Fibroblast of mammary gland (primary cell): ENCODE measurements around the gene WNT6.

Source experiments
- DNase-seq: peaks from one replicate; pipeline ENCODE4 v3.0.0-alpha.2; 2010; ENCODE audit warnings: low read depth
- H3K4me3 ChIP-seq: 2 replicates; pipeline ENCODE4 v1.5.1; 2011; ENCODE audit warnings: low read depth, mild to moderate bottlenecking, low read length, moderate library complexity; ENCODE audit not compliant: control insufficient read depth
- CTCF ChIP-seq: conservative IDR thresholded peaks from 2 replicates; pipeline ENCODE4 v1.5.1; 2011; ENCODE audit warnings: low read depth, low read length, inconsistent platforms; ENCODE audit not compliant: control insufficient read depth, insufficient read depth

The WNT6 gene

GRCh38 chr2:218902427-218902826 lies 42.8 kb downstream of the WNT6 start:
- no peak overlapping the region for H3K4me3 ChIP-seq
- TF ChIP-seq CTCF: no peak
- no peak for DNase-seq

- H3K4me3 ChIP-seq: no peak overlapping the region
- DNase-seq: no peak
- TF ChIP-seq CTCF: no peak
Observed at GRCh38 chr2:218904176-218904575, 44.6 kb downstream of the WNT6 start.

- DNase-seq: peak; percentile 90
- H3K4me3 ChIP-seq: peak overlapping the region; percentile 63
Observed at GRCh38 chr2:218908721-218909619, 49.4 kb downstream of the WNT6 start.

GRCh38 chr2:218910741-218911140 lies 51.1 kb downstream of the WNT6 start:
- no peak for DNase-seq
- no peak overlapping the region for H3K4me3 ChIP-seq
- TF ChIP-seq CTCF: no peak

More at GRCh38 chr2:218908721-218909619, 49.4 kb downstream of the WNT6 start:
- TF ChIP-seq CTCF: no peak

- TF ChIP-seq CTCF: no peak
Observed at GRCh38 chr2:218920504-218920903, 60.9 kb downstream of the WNT6 start.

More at GRCh38 chr2:218920504-218920903, 60.9 kb downstream of the WNT6 start:
- H3K4me3 ChIP-seq: no peak overlapping the region
- no peak for DNase-seq
